Stimulated activated CD8-positive, alpha-beta memory T cell treated with anti-CD3 and anti-CD28 coated beads, Interleukin-7, amount 100 ng/mL, for 24 hours (primary cell): ENCODE data around the gene DIDO1.
"Not testable (repeated sequence)": the region's sequence is repeated elsewhere in the genome, so short reads cannot be mapped to it uniquely, and the experiment has no call there.

Experiments
- DNase-seq: peaks from one replicate; pipeline ENCODE4 v3.0.0-alpha.2; 2020; ENCODE audit warnings: low read depth

Gene DIDO1

GRCh38 chr20:62852841-62853240 lies 73.5 kb downstream of the DIDO1 start:
- no peak for DNase-seq

GRCh38 chr20:62852196-62852595 lies 74.1 kb downstream of the DIDO1 start:
- no peak for DNase-seq

- no peak for DNase-seq
Measured at GRCh38 chr20:62850333-62850974, 75.9 kb downstream of the DIDO1 start.

- DNase-seq: no peak
Measured at GRCh38 chr20:62849431-62849830, 76.9 kb downstream of the DIDO1 start.

GRCh38 chr20:62848917-62849316 lies 77.4 kb downstream of the DIDO1 start:
- DNase-seq: not testable (repeated sequence)

- DNase-seq: no peak
Measured at GRCh38 chr20:62846166-62846890, 80.0 kb downstream of the DIDO1 start.

- DNase-seq: no peak
Measured at GRCh38 chr20:62845416-62846160, 80.7 kb downstream of the DIDO1 start.

GRCh38 chr20:62844182-62844581 lies 82.1 kb downstream of the DIDO1 start:
- DNase-seq: no peak

- no peak for DNase-seq
Measured at GRCh38 chr20:62843656-62844055, 82.6 kb downstream of the DIDO1 start.

- DNase-seq: no peak
Measured at GRCh38 chr20:62841705-62842212, 84.5 kb downstream of the DIDO1 start.

GRCh38 chr20:62840244-62841197 lies 85.8 kb downstream of the DIDO1 start:
- no peak for DNase-seq

- no peak for DNase-seq
Measured at GRCh38 chr20:62839816-62840215, 86.5 kb downstream of the DIDO1 start.

- DNase-seq: no peak
Measured at GRCh38 chr20:62839261-62839660, 87.0 kb downstream of the DIDO1 start.

GRCh38 chr20:62838128-62838891 lies 88.0 kb downstream of the DIDO1 start:
- DNase-seq: no peak

- no peak for DNase-seq
Measured at GRCh38 chr20:62837790-62838127, 88.5 kb downstream of the DIDO1 start.

GRCh38 chr20:62836967-62837490 lies 89.3 kb downstream of the DIDO1 start:
- DNase-seq: no peak

GRCh38 chr20:62835931-62836861 lies 90.1 kb downstream of the DIDO1 start:
- DNase-seq: no peak

- no peak for DNase-seq
Measured at GRCh38 chr20:62834967-62835730, 91.2 kb downstream of the DIDO1 start.

- no peak for DNase-seq
Measured at GRCh38 chr20:62832951-62833391, 93.3 kb downstream of the DIDO1 start.
